HUES6 (cell line): ENCODE measurements around the gene CLRN2.

ENCODE experiments used
- H3K27ac ChIP-seq: 2 replicates; pipeline ENCODE4 v1.7.0; 2013; ENCODE audit warnings: low read depth, mild to moderate bottlenecking, low read length, inconsistent platforms
- H3K27me3 ChIP-seq: 2 replicates; pipeline ENCODE4 v1.6.1; 2013; ENCODE audit warnings: low read length; ENCODE audit not compliant: control insufficient read depth, insufficient read depth
- H3K36me3 ChIP-seq: 2 replicates; pipeline ENCODE4 v1.6.1; 2013; ENCODE audit warnings: low read length; ENCODE audit not compliant: control insufficient read depth, insufficient read depth
- H3K4me1 ChIP-seq: 2 replicates; pipeline ENCODE4 v1.6.1; 2013; ENCODE audit warnings: low read length; ENCODE audit not compliant: control insufficient read depth, insufficient read depth
- H3K4me3 ChIP-seq: 2 replicates; pipeline ENCODE4 v1.5.1; 2013; ENCODE audit warnings: low read depth, low read length
- H3K9ac ChIP-seq: one replicate; pipeline ENCODE4 v1.6.1; 2013; ENCODE audit warnings: mild to moderate bottlenecking, low read length
- H3K9me3 ChIP-seq: 2 replicates; pipeline ENCODE4 v1.6.1; 2013; ENCODE audit warnings: low read depth, low read length; ENCODE audit not compliant: control insufficient read depth, insufficient read depth

Gene CLRN2

DNA sequence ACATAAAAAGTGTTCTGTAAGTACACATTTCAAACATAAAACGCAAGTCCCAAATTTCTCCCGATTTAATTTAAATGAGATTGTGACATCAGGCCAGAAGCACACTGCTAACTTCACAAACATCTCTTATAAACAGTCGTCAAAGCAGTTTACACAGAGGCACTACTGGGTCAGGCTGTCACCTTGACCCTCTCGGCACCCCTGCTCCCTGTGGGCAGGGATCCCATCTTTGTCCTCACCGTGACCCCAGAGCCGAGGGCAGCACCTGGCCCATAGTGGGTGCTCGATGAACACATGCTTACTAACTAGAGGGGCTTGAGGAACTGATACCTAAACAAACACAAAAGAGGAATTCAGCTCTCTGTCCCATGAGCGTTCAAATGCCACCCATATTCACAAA is 25.2 kb upstream of the CLRN2 start:
- Histone ChIP-seq H3K9ac (no peak overlapping the region), H3K27me3 (no peaks in the 10 kb centered on the region), H3K4me3 (no peak overlapping the region), H3K4me1 (peaks cover 12% of the 10 kb centered on the region), H3K9me3 (no peaks in the 10 kb centered on the region), H3K36me3 (peaks cover 42% of the 10 kb centered on the region), H3K27ac (no peak overlapping the region)

DNA sequence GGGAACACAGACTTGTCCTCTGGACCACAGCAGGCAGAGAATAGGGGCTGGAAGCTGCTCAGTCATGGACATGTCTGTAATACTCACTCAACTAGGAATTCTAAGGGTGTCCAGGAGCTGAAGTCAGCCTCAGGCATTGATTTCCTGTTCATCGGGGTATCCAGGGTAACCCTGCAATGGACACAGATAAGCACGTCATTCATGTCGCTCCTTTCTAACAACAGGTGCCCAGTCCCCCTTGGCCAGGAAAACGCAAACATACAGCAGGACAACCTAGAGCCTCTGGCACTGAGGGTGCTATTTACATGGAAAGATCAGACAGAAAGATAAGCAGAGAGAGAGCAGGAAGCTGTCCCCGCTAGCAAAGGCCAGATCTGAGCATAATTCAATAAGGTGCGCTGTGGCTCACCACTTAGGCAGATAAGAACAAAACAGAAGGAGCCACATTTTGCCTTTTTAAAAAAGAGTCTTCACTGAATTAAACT is 24.3 kb upstream of the CLRN2 start:
- peaks cover 51% of the 10 kb centered on the region for H3K36me3 ChIP-seq
- no peak overlapping the region for H3K9ac ChIP-seq
- no peaks in the 10 kb centered on the region for H3K27me3 ChIP-seq
- no peak overlapping the region for H3K27ac ChIP-seq
- no peaks in the 10 kb centered on the region for H3K9me3 ChIP-seq
- no peak overlapping the region for H3K4me3 ChIP-seq
- H3K4me1 ChIP-seq = peaks cover 18% of the 10 kb centered on the region

DNA sequence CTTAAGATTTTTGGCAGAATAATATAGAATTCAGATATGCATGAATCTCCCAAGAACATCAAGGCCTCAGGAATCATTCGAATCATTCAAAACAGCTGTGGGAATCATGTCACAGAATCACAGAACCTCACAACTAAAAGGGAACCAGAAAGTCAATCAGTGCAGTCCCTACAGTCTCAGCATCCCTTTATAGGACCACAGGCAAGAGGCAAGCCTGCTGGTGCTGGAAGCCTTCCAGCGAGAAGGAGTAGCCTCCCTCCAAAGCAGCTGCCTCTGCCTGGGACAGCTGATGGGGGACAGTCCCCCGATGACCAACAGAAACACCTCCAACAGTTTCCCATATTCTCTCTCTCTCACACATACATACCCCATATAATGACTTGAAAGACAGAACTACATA is 23.8 kb upstream of the CLRN2 start:
- no peak overlapping the region for H3K27ac ChIP-seq
- H3K27me3 ChIP-seq = no peaks in the 10 kb centered on the region
- no peak overlapping the region for H3K4me3 ChIP-seq
- peaks cover 18% of the 10 kb centered on the region for H3K4me1 ChIP-seq
- H3K9ac ChIP-seq = no peak overlapping the region
- H3K9me3 ChIP-seq = no peaks in the 10 kb centered on the region
- H3K36me3 ChIP-seq = peaks cover 51% of the 10 kb centered on the region

DNA sequence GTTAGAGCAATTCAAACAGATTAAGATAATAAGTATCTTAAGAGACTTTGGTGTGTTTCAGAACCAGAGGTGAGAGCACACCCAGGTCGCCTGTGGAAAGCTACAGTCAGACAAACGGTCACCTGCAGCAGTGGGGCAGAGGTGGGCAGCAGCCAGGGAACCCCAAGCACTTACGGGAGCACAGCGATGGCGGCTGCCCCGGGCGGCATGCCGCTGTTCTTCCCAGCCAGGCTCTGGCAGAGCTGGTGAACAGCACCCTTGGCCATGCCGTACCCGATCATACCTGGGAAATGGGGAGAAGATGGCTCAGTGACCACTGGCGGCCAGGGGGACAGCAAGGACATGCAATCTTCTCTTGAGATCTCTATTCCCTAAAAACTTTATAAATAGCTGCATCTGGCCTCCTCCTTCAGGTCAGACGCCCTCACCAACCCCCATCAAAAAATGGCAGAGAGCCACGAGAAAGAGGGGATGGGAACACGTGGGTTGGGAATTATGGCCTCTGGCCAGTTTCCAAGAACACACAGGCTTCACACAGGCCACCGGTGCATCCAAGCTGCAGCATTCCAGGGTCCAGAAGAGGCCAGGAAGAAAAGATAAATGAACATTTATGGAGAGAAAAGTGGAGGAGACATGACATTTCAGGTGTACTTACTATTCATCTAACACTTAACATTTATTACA is 22.8 kb upstream of the CLRN2 start:
- H3K27ac ChIP-seq = no peak overlapping the region
- H3K4me1 ChIP-seq = peaks cover 18% of the 10 kb centered on the region
- H3K36me3 ChIP-seq = peaks cover 46% of the 10 kb centered on the region
- no peaks in the 10 kb centered on the region for H3K9me3 ChIP-seq
- no peak overlapping the region for H3K9ac ChIP-seq
- H3K4me3 ChIP-seq = no peak overlapping the region
- no peaks in the 10 kb centered on the region for H3K27me3 ChIP-seq

DNA sequence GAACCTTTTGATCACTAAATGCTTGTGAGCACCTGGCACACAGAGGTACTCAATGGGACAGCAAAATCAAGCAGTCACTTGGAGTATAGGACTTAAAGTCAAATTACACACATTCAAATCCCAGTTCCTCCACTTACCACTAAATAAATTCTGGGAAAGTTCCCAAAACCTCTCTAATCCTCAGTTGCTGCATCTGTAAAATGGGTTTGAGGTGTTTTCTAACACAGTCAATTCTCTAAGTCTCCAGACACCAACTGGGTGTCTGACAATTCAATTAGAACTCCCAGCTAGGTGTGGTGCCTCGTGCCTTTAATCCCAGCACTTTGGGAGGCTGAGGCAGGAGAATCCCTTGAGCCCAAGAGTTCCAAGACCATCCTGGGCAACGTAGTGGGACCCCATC is 22.1 kb upstream of the CLRN2 start:
- H3K4me1 ChIP-seq = peaks cover 18% of the 10 kb centered on the region

DNA sequence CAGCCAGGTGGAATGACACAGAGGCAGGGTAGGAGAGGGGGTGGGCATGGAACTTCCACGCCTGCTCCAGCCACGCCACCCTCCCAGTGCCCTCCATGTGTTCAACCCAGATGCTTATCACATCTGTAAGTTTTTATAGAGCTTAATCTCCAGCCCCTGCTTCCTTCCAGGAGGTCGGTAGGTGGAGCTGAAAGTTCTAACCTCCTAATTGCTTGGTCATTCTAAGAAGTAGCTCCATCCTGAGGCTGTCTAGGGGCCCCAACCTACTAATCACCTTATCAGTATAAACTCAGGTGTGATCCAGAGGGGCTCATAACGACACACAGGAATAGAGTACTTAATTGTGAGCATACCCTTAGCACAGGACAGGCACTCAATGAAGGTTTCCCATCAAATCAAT is 21.3 kb upstream of the CLRN2 start:
- Histone ChIP-seq H3K9me3 (no peaks in the 10 kb centered on the region), H3K36me3 (peaks cover 48% of the 10 kb centered on the region), H3K4me3 (no peak overlapping the region)

More for the DNA sequence above, 22.1 kb upstream of the CLRN2 start:
- Histone ChIP-seq H3K9me3 (no peaks in the 10 kb centered on the region), H3K27me3 (no peaks in the 10 kb centered on the region), H3K9ac (no peak overlapping the region), H3K4me3 (no peak overlapping the region), H3K27ac (no peak overlapping the region), H3K36me3 (peaks cover 51% of the 10 kb centered on the region)

DNA sequence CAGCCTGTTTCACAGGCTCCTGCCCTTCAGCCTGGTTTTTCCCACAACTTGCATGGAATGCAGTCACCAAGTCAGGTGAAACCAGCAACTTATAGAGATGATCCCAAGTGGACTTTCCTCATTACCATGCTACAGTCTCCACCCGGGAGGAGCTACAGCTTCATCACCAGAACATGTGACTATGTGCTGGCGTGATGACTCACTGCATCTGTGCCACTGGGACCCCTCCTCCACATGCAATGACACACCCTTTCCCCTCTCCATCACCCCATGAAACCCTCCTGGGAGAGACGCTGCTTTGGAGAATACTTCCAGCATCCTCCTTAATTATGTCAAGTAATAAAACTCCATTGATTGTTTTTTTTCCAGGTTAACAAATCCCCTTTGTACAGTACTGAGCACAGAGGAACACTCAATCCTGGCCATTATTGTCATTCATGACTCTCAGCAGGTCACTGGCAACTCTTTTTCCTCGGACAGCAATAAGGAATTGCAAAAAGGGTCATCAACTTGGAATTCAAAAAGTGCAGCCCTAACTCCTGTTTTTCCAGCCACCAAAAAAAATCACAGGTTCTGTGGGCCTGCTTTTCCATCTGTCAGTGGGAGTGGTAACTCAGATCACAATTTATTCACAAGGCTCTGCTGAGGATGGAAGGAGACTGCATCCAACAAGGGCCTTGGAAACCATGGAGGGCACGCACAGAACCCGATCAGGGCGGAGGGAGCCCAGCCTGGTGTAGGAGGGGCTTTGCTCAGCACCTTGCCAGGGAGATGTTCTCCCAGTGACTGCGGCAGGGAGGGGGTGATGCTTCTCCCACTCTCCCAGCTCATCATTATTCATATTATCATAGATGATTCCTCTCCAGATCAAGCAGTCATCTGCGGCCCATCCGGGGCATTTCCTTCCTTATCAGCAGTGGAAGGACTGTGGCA is 20.4 kb upstream of the CLRN2 start:
- H3K27me3 ChIP-seq = no peaks in the 10 kb centered on the region
- no peaks in the 10 kb centered on the region for H3K9me3 ChIP-seq
- H3K36me3 ChIP-seq = peaks cover 47% of the 10 kb centered on the region
- H3K4me1 ChIP-seq = peaks cover 20% of the 10 kb centered on the region
- H3K9ac ChIP-seq = no peak overlapping the region
- H3K4me3 ChIP-seq = no peak overlapping the region
- no peak overlapping the region for H3K27ac ChIP-seq

More for the DNA sequence above, 21.3 kb upstream of the CLRN2 start:
- H3K27me3 ChIP-seq = no peaks in the 10 kb centered on the region
- peaks cover 20% of the 10 kb centered on the region for H3K4me1 ChIP-seq
- H3K27ac ChIP-seq = no peak overlapping the region; the same call in 1 of the 2 replicates
- H3K9ac ChIP-seq = no peak overlapping the region

DNA sequence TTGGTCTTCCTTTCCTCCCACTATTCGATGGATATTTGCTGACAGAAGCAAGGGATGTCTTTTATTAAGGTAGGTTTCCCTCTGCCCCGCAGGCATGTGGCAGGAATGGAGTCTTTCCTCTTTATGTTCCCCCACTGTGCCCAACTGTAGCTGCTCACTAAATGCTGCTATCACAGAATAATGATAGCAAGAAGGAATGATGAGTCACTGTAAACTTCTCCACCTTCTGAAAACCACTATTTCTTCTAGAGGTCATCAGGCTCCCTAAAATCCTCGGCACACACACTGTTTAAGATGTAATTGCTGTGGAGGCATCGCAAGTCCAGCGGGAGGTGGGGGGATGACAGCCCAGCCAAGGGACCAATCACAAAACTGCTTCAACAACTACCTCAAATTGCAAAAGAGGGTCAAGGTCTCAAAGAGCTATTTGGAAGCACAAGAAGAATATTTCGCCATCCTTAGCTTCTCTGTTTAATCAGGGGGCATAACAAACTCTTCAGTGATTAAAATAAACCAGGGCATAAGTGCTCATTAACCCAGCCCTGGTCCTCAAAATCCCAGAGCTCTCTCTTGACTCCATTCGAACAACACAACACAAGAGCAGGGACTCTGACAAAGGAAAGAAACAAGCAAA is 17.0 kb upstream of the CLRN2 start:
- Histone ChIP-seq H3K4me1 (peaks cover 20% of the 10 kb centered on the region), H3K27ac (no peak overlapping the region), H3K4me3 (no peak overlapping the region), H3K27me3 (no peaks in the 10 kb centered on the region), H3K36me3 (peaks cover 58% of the 10 kb centered on the region), H3K9ac (no peak overlapping the region), H3K9me3 (no peaks in the 10 kb centered on the region)

DNA sequence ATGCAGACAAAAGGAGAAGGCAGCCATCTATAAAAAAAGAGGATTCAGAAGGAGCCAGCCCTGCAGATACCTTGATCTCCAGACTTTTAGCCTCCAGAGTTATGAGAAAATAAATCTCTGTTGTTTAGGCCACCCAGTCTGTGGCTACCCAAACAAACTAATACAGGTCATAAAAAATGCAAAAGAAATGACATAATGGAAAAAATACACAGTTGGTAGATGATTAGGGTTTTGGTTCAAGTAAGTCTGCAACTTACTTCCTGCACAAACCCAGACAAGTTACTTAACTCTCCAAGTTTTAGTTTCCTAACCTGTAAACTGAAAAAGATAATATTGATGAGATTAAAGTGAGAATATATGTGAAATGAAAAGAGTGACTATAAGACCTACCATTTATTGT is 14.4 kb upstream of the CLRN2 start:
- Histone ChIP-seq H3K4me3 (no peak overlapping the region), H3K36me3 (peaks cover 56% of the 10 kb centered on the region), H3K27me3 (no peaks in the 10 kb centered on the region), H3K9me3 (no peaks in the 10 kb centered on the region), H3K4me1 (peaks cover 3% of the 10 kb centered on the region; the same call in 1 of the 2 replicates), H3K27ac (no peak overlapping the region), H3K9ac (no peak overlapping the region)

DNA sequence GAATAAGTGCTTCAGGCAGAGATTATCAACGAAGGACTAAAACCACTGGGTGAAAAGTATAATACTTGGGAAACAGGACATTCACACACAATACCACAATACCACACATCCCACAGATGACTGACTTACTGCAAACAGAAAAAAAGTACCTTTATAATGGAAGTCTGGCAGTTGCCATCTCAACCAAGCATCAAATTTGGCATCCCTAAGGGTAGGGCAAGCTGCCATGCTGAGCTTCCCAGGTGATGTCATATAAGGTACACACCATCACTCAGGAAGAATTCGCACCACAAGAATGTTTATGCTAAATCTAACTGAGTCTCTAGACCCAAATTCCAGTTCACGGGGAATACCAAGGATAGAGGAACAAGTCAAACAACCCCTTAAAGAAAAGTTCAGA is 12.2 kb upstream of the CLRN2 start:
- Histone ChIP-seq H3K9ac (no peak overlapping the region), H3K4me1 (peaks cover 3% of the 10 kb centered on the region; the same call in 1 of the 2 replicates), H3K9me3 (no peaks in the 10 kb centered on the region), H3K27me3 (no peaks in the 10 kb centered on the region), H3K4me3 (no peak overlapping the region), H3K27ac (no peak overlapping the region), H3K36me3 (peaks cover 55% of the 10 kb centered on the region)

DNA sequence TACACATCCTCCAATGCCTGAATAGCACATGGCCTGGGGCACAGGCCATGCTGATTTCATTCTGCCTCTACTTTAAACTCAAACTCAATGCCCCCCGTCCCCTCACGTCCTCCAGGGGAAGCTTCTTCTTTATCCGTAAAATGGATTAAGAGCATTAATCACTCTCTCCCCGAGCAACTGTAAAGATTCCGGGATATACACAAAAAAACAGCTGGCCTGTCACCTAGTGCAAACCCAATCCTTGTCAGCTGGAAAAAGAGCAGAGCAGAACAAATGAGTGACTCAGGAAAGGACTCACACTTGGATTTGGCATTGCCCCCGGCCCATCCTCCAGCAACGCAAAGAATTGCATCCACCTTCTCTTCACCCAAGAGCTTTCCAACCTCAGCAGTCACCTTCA is 10.9 kb upstream of the CLRN2 start:
- no peak overlapping the region for H3K9ac ChIP-seq
- no peaks in the 10 kb centered on the region for H3K4me1 ChIP-seq
- H3K4me3 ChIP-seq = no peak overlapping the region
- H3K9me3 ChIP-seq = no peaks in the 10 kb centered on the region
- no peak overlapping the region for H3K27ac ChIP-seq
- peaks cover 53% of the 10 kb centered on the region for H3K36me3 ChIP-seq
- no peaks in the 10 kb centered on the region for H3K27me3 ChIP-seq
